HL-60 (cell line): ENCODE measurements around the gene FSIP2.

Experiments used
- DNase-seq, 2 experiments: peaks; one replicate each; pipeline ENCODE4 v3.0.0-alpha.2; 2010 to 2020; ENCODE audit warnings: low read depth in 1 of 2, low spot score in 1 of 2
- H3K27ac ChIP-seq: fragments of 250-450 bp; sonication (Bioruptor Pico); replicated peaks from 2 replicates; pipeline ENCODE4 v1.5.1; 2020; ENCODE audit warnings: mild to moderate bottlenecking, moderate library complexity
- H3K27me3 ChIP-seq: fragments of 250-450 bp; sonication (Bioruptor Pico); 2 replicates; pipeline ENCODE4 v1.5.1; 2021; ENCODE audit warnings: mild to moderate bottlenecking, moderate library complexity; ENCODE audit not compliant: insufficient read depth, poor library complexity, severe bottlenecking
- H3K4me3 ChIP-seq: replicated peaks from 2 replicates; pipeline ENCODE4 v1.5.1; 2011; ENCODE audit warnings: mild to moderate bottlenecking, control low read depth, low read length; ENCODE audit not compliant: insufficient read depth
- GABPA ChIP-seq: IDR thresholded peaks from 2 replicates; pipeline ENCODE4 v1.6.1; 2012; ENCODE audit warnings: low read depth
- POLR2AphosphoS5 ChIP-seq: IDR thresholded peaks from 2 replicates; pipeline ENCODE4 v1.6.1; 2012; ENCODE audit warnings: low read depth
- SPI1 ChIP-seq: IDR thresholded peaks from 2 replicates; pipeline ENCODE4 v1.6.1; 2012; ENCODE audit warnings: low read depth, mild to moderate bottlenecking, borderline replicate concordance
- TF ChIP-seq, protein P1 (sequence below): IDR thresholded peaks from 2 replicates; pipeline ENCODE4 v1.6.1; 2012; ENCODE audit warnings: low read depth; ENCODE audit not compliant: insufficient replicate concordance
- TF ChIP-seq, protein P2 (sequence below): IDR thresholded peaks from one replicate; pipeline ENCODE4 v1.5.1; 2011; ENCODE audit warnings: low read length, control low read depth, inconsistent platforms; ENCODE audit not compliant: insufficient read depth

The FSIP2 gene

DNA sequence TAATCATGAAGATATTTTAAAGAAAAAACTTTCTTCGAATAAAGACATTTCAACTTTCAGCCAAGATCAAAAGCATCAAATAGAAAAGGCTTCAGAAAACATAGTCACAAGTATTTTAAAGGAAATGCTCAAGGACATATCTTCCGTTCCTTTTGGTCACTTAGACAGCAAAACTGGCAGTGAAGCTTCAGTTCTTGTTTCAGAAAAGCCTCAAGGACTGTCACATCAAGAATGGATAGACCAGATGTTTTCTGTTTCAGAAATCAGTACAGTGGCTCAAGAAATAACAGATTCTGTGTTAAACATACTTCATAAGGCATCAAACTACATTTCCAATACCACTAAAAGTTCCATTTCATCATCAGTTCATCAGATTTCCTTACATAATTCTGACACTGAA, 51.8 kb downstream of the FSIP2 start:
- no peak for TF ChIP-seq SPI1
- TF ChIP-seq, protein P1, sequence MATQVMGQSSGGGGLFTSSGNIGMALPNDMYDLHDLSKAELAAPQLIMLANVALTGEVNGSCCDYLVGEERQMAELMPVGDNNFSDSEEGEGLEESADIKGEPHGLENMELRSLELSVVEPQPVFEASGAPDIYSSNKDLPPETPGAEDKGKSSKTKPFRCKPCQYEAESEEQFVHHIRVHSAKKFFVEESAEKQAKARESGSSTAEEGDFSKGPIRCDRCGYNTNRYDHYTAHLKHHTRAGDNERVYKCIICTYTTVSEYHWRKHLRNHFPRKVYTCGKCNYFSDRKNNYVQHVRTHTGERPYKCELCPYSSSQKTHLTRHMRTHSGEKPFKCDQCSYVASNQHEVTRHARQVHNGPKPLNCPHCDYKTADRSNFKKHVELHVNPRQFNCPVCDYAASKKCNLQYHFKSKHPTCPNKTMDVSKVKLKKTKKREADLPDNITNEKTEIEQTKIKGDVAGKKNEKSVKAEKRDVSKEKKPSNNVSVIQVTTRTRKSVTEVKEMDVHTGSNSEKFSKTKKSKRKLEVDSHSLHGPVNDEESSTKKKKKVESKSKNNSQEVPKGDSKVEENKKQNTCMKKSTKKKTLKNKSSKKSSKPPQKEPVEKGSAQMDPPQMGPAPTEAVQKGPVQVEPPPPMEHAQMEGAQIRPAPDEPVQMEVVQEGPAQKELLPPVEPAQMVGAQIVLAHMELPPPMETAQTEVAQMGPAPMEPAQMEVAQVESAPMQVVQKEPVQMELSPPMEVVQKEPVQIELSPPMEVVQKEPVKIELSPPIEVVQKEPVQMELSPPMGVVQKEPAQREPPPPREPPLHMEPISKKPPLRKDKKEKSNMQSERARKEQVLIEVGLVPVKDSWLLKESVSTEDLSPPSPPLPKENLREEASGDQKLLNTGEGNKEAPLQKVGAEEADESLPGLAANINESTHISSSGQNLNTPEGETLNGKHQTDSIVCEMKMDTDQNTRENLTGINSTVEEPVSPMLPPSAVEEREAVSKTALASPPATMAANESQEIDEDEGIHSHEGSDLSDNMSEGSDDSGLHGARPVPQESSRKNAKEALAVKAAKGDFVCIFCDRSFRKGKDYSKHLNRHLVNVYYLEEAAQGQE = no peak
- TF ChIP-seq POLR2AphosphoS5 = no peak
- TF ChIP-seq, protein P2, sequence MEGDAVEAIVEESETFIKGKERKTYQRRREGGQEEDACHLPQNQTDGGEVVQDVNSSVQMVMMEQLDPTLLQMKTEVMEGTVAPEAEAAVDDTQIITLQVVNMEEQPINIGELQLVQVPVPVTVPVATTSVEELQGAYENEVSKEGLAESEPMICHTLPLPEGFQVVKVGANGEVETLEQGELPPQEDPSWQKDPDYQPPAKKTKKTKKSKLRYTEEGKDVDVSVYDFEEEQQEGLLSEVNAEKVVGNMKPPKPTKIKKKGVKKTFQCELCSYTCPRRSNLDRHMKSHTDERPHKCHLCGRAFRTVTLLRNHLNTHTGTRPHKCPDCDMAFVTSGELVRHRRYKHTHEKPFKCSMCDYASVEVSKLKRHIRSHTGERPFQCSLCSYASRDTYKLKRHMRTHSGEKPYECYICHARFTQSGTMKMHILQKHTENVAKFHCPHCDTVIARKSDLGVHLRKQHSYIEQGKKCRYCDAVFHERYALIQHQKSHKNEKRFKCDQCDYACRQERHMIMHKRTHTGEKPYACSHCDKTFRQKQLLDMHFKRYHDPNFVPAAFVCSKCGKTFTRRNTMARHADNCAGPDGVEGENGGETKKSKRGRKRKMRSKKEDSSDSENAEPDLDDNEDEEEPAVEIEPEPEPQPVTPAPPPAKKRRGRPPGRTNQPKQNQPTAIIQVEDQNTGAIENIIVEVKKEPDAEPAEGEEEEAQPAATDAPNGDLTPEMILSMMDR = no peak
- TF ChIP-seq GABPA = no peak
- no peak for DNase-seq
- H3K4me3 ChIP-seq = no peak overlapping the region
- no peak overlapping the region for H3K27ac ChIP-seq
- H3K27me3 ChIP-seq = no peaks in the 10 kb centered on the region

DNA sequence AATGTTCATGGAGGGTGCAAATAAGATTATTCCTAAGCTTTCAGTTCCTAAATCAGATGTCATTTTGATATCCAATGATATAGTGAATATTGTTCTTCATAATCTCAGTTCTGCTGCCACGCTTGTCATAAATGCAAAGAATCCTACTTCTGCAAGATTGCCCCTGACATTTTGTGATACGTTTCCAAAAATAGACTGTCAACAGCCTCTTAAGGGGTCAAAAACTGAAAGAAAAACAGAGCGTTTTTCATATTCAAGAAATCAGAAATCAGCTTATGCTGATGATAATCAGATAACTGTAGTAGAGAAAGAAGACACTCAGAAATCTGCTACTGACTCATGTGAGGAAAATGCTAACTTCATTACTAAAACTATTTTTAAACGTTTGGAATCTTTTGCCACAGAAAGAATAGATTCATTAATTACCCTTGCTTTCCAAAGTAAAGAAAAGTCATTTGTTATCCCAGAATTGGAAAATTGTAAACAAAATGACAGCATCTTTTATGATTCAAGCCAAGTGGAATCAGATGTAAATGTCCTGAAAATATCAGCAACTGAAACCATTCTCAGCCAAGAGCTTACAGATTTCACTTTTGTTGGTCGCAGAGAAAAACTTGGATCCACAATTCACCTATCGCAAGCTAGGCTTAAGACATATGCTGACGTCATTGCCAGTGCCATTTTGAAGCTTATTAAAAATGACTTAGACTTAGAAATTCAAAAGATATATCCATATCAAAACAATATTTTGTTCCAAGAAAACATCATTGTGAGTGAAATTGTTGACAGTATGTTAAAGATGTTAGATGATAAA, 55.1 kb downstream of the FSIP2 start:
- no peak overlapping the region for H3K4me3 ChIP-seq
- H3K27me3 ChIP-seq = no peaks in the 10 kb centered on the region
- H3K27ac ChIP-seq = no peak overlapping the region
- no peak for DNase-seq
- TF ChIP-seq, protein P1 = no peak
- no peak for TF ChIP-seq POLR2AphosphoS5
- TF ChIP-seq, protein P2 = no peak
- TF ChIP-seq GABPA = no peak
- TF ChIP-seq SPI1 = no peak

DNA sequence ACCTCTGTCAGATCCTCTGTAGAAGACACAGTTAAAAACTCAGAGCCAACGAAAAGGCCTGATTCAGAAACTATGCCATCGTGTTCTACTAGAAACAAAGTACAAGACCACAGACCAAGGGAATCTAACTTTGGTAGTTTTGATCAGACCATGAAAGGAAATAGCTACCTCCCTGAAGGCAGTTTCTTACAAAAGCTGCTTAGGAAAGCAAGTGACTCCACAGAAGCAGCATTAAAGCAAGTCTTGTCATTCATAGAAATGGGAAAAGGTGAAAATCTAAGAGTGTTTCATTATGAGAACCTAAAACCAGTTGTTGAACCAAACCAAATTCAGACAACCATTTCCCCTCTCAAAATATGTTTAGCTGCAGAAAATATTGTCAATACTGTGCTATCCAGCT, 58.2 kb downstream of the FSIP2 start:
- Histone ChIP-seq H3K27me3 (no peaks in the 10 kb centered on the region), H3K4me3 (no peak overlapping the region), H3K27ac (no peak overlapping the region)
- TF ChIP-seq, protein P1 = no peak
- TF ChIP-seq GABPA = no peak
- TF ChIP-seq POLR2AphosphoS5 = no peak
- TF ChIP-seq, protein P2 = no peak
- no peak for TF ChIP-seq SPI1
- no peak for DNase-seq
